H1 (cell line): ENCODE measurements around the gene ADGB. TPM values are rescaled to one million over a fixed set of nuclear protein-coding genes. Genes with fewer than 3 reads are reported as not detected.

Source experiments
- CTCF ChIA-PET: fragments of 300-600 bp; sonication (Branson Sonifier 250); formaldehyde crosslinking; loops from one replicate; lab custom pipeline; 2021; ENCODE audit not compliant: partially characterized antibody; lab: Charles Lee
- POLR2A ChIA-PET: fragments of 300-600 bp; sonication (Branson Sonifier 250); formaldehyde crosslinking; loops from one replicate; lab custom pipeline; 2021; ENCODE audit warnings: inconsistent platforms; ENCODE audit not compliant: partially characterized antibody; lab: Charles Lee
- DNase-seq, 2 experiments: peaks; one replicate each; pipeline versions ENCODE4 v3.0.0 to v3.0.0-alpha.2; 2010 to 2022; ENCODE audit warnings: low spot score in 2 of 2, low read depth in 1 of 2, mixed read lengths in 1 of 2
- FAIRE-seq: peaks from 2 replicates; lab custom pipeline; 2011; peaks lifted over from hg19 to GRCh38; lab: Jason Lieb, UNC
- H2AFZ ChIP-seq: 2 replicates; pipeline ENCODE4 v1.8.1; 2012; ENCODE audit warnings: low read length, inconsistent platforms
- H2AK5ac ChIP-seq: 2 replicates; pipeline ENCODE4 v1.6.1; 2013; ENCODE audit warnings: low read depth, low read length
- H2BK120ac ChIP-seq: replicated peaks from 2 replicates; pipeline ENCODE3; 2013; ENCODE audit warnings: low read depth, low read length, inconsistent platforms
- H2BK12ac ChIP-seq: 2 replicates; pipeline ENCODE4 v1.6.1; 2013; ENCODE audit warnings: low read depth, low read length
- H2BK15ac ChIP-seq: 2 replicates; pipeline ENCODE4 v1.6.1; 2013; ENCODE audit warnings: low read length
- H2BK20ac ChIP-seq: 2 replicates; pipeline ENCODE4 v1.6.1; 2013; ENCODE audit warnings: low read length
- H2BK5ac ChIP-seq: 2 replicates; pipeline ENCODE4 v1.6.1; 2013; ENCODE audit warnings: low read depth, low read length
- H3K14ac ChIP-seq: 2 replicates; pipeline ENCODE4 v1.6.1; 2013; ENCODE audit warnings: inconsistent platforms; ENCODE audit not compliant: insufficient read length
- H3K18ac ChIP-seq: 2 replicates; pipeline ENCODE4 v1.6.1; 2013; ENCODE audit warnings: low read length; ENCODE audit errors: extremely low read depth
- H3K23ac ChIP-seq: 2 replicates; pipeline ENCODE4 v1.6.1; 2013; ENCODE audit warnings: inconsistent platforms; ENCODE audit not compliant: insufficient read length
- H3K23me2 ChIP-seq: 2 replicates; pipeline ENCODE4 v1.6.1; 2013; ENCODE audit warnings: low read depth, low read length
- H3K27ac ChIP-seq: 2 replicates; pipeline ENCODE4 v1.6.1; 2011; ENCODE audit warnings: low read depth, low read length, inconsistent platforms
- H3K27me3 ChIP-seq, 4 experiments: replicated peaks in 1 of 4; 1 replicate in 1 of 4; 2 replicates in 3 of 4; pipeline versions ENCODE4 v1.6.1 to v1.8.1; 2011 to 2013; ENCODE audit warnings: low read length in 3 of 4, mild to moderate bottlenecking in 3 of 4, inconsistent platforms in 2 of 4, mixed read lengths in 2 of 4, moderate library complexity in 1 of 4; ENCODE audit not compliant: control insufficient read depth in 3 of 4, insufficient read depth in 3 of 4; ENCODE audit errors: extremely low read depth in 1 of 4
- H3K36me3 ChIP-seq, 4 experiments: 2 replicates each; pipeline versions ENCODE4 v1.6.1 to v1.8.1; 2011 to 2013; ENCODE audit warnings: mild to moderate bottlenecking in 4 of 4, low read length in 3 of 4, moderate library complexity in 2 of 4, control low read depth in 1 of 4, inconsistent platforms in 1 of 4; ENCODE audit not compliant: insufficient read depth in 4 of 4, control insufficient read depth in 2 of 4
- H3K4ac ChIP-seq: replicated peaks from 2 replicates; pipeline ENCODE3; 2013; ENCODE audit warnings: low read length, low read depth, mixed read lengths, inconsistent platforms; ENCODE audit not compliant: insufficient read length
- H3K4me1 ChIP-seq, 4 experiments: replicated peaks in 1 of 4; 1 replicate in 1 of 4; 2 replicates in 3 of 4; pipeline versions ENCODE4 v1.6.1 to v1.8.1; 2011 to 2013; ENCODE audit warnings: low read length in 3 of 4, inconsistent platforms in 2 of 4, mixed read lengths in 1 of 4; ENCODE audit not compliant: insufficient read depth in 4 of 4, control insufficient read depth in 3 of 4
- H3K4me2 ChIP-seq, 2 experiments: 2 replicates each; pipeline versions ENCODE4 v1.6.1 to v1.8.1; 2011 to 2013; ENCODE audit warnings: low read depth in 2 of 2, low read length in 2 of 2, control low read depth in 1 of 2, inconsistent platforms in 1 of 2, mild to moderate bottlenecking in 1 of 2; ENCODE audit not compliant: insufficient read depth in 1 of 2
- H3K4me3 ChIP-seq, 4 experiments: fragments of 200-600, 300-600 bp in 1 of 4; sonication (generic), shearing (Covaris generic), sonication (Bioruptor Twin) in 1 of 4; 2 replicates each; pipeline versions ENCODE4 v1.5.1 to v1.8.1; 2011 to 2016; ENCODE audit warnings: low read length in 4 of 4, low read depth in 3 of 4, control low read depth in 2 of 4, inconsistent platforms in 2 of 4, mild to moderate bottlenecking in 2 of 4, mixed read lengths in 1 of 4, moderate library complexity in 1 of 4; ENCODE audit not compliant: insufficient read depth in 2 of 4; ENCODE audit errors: extremely low read depth in 1 of 4
- H3K56ac ChIP-seq: replicated peaks from 2 replicates; pipeline ENCODE3; 2013; ENCODE audit warnings: low read depth, mild to moderate bottlenecking, mixed read lengths, low read length, inconsistent platforms; ENCODE audit not compliant: insufficient read length
- H3K79me1 ChIP-seq: 2 replicates; pipeline ENCODE4 v1.6.1; 2013; ENCODE audit warnings: low read depth, low read length, control low read depth
- H3K79me2 ChIP-seq, 2 experiments: 2 replicates each; pipeline versions ENCODE4 v1.6.1 to v1.8.1; 2012 to 2013; ENCODE audit warnings: low read length in 2 of 2, mild to moderate bottlenecking in 2 of 2, inconsistent platforms in 1 of 2; ENCODE audit not compliant: insufficient read depth in 2 of 2, control insufficient read depth in 1 of 2
- H3K9ac ChIP-seq, 4 experiments: replicated peaks in 1 of 4; 1 replicate in 1 of 4; 2 replicates in 3 of 4; pipeline versions ENCODE4 v1.6.1 to v1.8.1; 2011 to 2013; ENCODE audit warnings: low read depth in 3 of 4, low read length in 3 of 4, control low read depth in 2 of 4, mild to moderate bottlenecking in 2 of 4, moderate library complexity in 2 of 4, inconsistent platforms in 1 of 4; ENCODE audit errors: extremely low read depth in 1 of 4
- H3K9me3 ChIP-seq, 2 experiments: 2 replicates each; pipeline versions ENCODE4 v1.6.1 to v1.8.1; 2012 to 2013; ENCODE audit warnings: mild to moderate bottlenecking in 2 of 2, moderate library complexity in 2 of 2, control low read depth in 1 of 2, inconsistent platforms in 1 of 2, low read depth in 1 of 2, low read length in 1 of 2, mixed read lengths in 1 of 2; ENCODE audit not compliant: insufficient read depth in 2 of 2
- H4K20me1 ChIP-seq, 2 experiments: replicated peaks in 1 of 2; 2 replicates each; pipeline versions ENCODE3 to v1.8.1; 2011 to 2013; ENCODE audit warnings: inconsistent platforms in 2 of 2, low read length in 2 of 2, mild to moderate bottlenecking in 1 of 2; ENCODE audit not compliant: insufficient read depth in 2 of 2, control insufficient read depth in 1 of 2
- H4K5ac ChIP-seq: 2 replicates; pipeline ENCODE4 v1.6.1; 2013; ENCODE audit warnings: low read length, low read depth, mixed read lengths, inconsistent platforms; ENCODE audit not compliant: insufficient read length
- H4K8ac ChIP-seq: 2 replicates; pipeline ENCODE4 v1.8.0; 2013; ENCODE audit warnings: mild to moderate bottlenecking, moderate library complexity, low read length, inconsistent platforms; ENCODE audit not compliant: insufficient read depth; ENCODE audit errors: extremely low read depth
- H4K91ac ChIP-seq: replicated peaks from 2 replicates; pipeline ENCODE3; 2013; ENCODE audit warnings: low read length, mixed read lengths, inconsistent platforms; ENCODE audit not compliant: insufficient read length
- CBX8 ChIP-seq: fragments of 300-800, 300-1000 bp; sonication (generic); IDR thresholded peaks from 2 replicates; pipeline ENCODE4 v1.7.1; 2016; ENCODE audit warnings: low read depth, low read length, borderline replicate concordance
- CHD2 ChIP-seq: IDR thresholded peaks from 2 replicates; pipeline ENCODE4 v1.6.1; 2012; ENCODE audit warnings: low read length, improper control_type of control experiment
- CTCF ChIP-seq, 3 experiments: IDR thresholded peaks; 1 replicate in 2 of 3; 2 replicates in 1 of 3; pipeline versions ENCODE4 v1.5.1 to v1.6.1; 2011; ENCODE audit warnings: low read length in 3 of 3, mild to moderate bottlenecking in 3 of 3, inconsistent platforms in 2 of 3, low read depth in 1 of 3, moderate library complexity in 1 of 3; ENCODE audit not compliant: insufficient read depth in 1 of 3; ENCODE audit errors: control extremely low read depth in 1 of 3
- PHF8 ChIP-seq: fragments of 200-600 bp; sonication (generic); conservative IDR thresholded peaks from 2 replicates; pipeline ENCODE4 v1.7.1; 2012; ENCODE audit warnings: low read depth, mild to moderate bottlenecking, inconsistent platforms, low read length, moderate library complexity
- POLR2AphosphoS5 ChIP-seq: IDR thresholded peaks from 2 replicates; pipeline ENCODE4 v1.6.1; 2011; ENCODE audit warnings: low read depth, low read length
- RBBP5 ChIP-seq: IDR thresholded peaks from 2 replicates; pipeline ENCODE4 v1.7.1; 2012; ENCODE audit warnings: low read depth, mild to moderate bottlenecking, inconsistent platforms, low read length, moderate library complexity, borderline replicate concordance
- SAP30 ChIP-seq: fragments of 300-600 bp; sonication (generic); IDR thresholded peaks from 2 replicates; pipeline ENCODE4 v1.7.1; 2012; ENCODE audit warnings: low read length, moderate library complexity, mild to moderate bottlenecking, inconsistent platforms; ENCODE audit not compliant: insufficient read depth, insufficient replicate concordance
- SIN3A ChIP-seq, 2 experiments: IDR thresholded peaks in 1 of 2; conservative IDR thresholded peaks in 1 of 2; 2 replicates each; pipeline ENCODE4 v1.6.1; 2011 to 2012; ENCODE audit warnings: low read length in 2 of 2, improper control_type of control experiment in 1 of 2, low read depth in 1 of 2, mild to moderate bottlenecking in 1 of 2
- TAF1 ChIP-seq: IDR thresholded peaks from 2 replicates; pipeline ENCODE4 v1.6.1; 2011; ENCODE audit warnings: mild to moderate bottlenecking, low read depth, low read length
- TCF12 ChIP-seq: IDR thresholded peaks from 2 replicates; pipeline ENCODE4 v1.6.1; 2011; ENCODE audit warnings: low read depth, mild to moderate bottlenecking, low read length
- TEAD4 ChIP-seq: IDR thresholded peaks from 2 replicates; pipeline ENCODE4 v1.6.1; 2012; ENCODE audit warnings: low read depth, low read length, inconsistent platforms, mixed read lengths
- YY1 ChIP-seq: IDR thresholded peaks from 2 replicates; pipeline ENCODE4 v1.6.1; 2011; ENCODE audit warnings: low read depth, mild to moderate bottlenecking, low read length
- WGBS, 2 experiments: shearing (Covaris generic) in 1 of 2; methylation state at CpG; one replicate each; pipeline versions ENCODE4 v1.1.6 to v1.1.7; 2013 to 2015; ENCODE audit warnings: low lambda C conversion rate in 2 of 2, mixed read lengths in 2 of 2, inconsistent platforms in 1 of 2, low coverage in 1 of 2, missing lambda C conversion rate in 1 of 2; ENCODE audit not compliant: insufficient replicate concordance in 2 of 2, insufficient coverage in 1 of 2, insufficient read length in 1 of 2; ENCODE audit errors: extremely low coverage in 1 of 2, missing lambda C conversion rate in 1 of 2; 5-methylcytosine and 5-hydroxymethylcytosine counted together
- polyA plus RNA-seq, 7 experiments: library from polyadenylated mRNA; depleted of rRNA in 3 of 7; stranded (reverse) in 5 of 7; unstranded in 2 of 7; fragments of >200 nt in 5 of 7; fragments of 200-250 nt in 2 of 7; gene quantifications; 1 replicate in 5 of 7; 2 replicates in 1 of 7; 4 replicates in 1 of 7; pipeline versions ENCODE4 v1.2.1 to v1.2.3, GENCODE V29; 2011 to 2013; ENCODE audit warnings: missing spikeins in 2 of 7, mixed read lengths in 2 of 7
- total RNA-seq: library from RNA; stranded (reverse); fragmentation: NEBNext Ultra II Directional; extraction: Animal tissue kit (Norgen Biotek cat#: 25700); gene quantifications from 2 replicates; pipeline ENCODE4 v1.2.1, GENCODE V29; 2021

The ADGB gene
- total and polyA plus RNA-seq, 2 of the 8 experiments (the other 6 are each of a cell fraction or from before 2014, with no cell fraction given): not detected

DNA sequence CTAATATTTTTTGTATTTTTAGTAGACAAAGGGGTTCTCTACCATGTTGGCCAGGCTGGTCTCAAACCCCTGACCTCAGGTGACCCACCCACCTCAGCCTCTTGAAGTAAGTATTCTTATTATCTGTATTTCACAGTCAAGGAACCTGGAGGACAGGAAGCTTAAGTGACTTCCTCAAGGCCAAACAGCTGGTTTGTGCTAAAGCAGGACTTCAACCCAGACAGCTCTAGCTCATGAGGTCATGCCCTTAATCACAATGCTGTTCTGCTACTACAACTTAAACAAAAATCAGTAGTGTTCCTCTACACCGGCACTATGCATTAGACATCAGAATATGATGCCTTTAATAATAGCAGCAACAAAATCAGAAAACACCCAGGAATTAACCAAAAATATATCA, 168.9 kb downstream of the ADGB start:
- no peaks in the 10 kb centered on the region for H3K27me3 ChIP-seq
- no peak overlapping the region for H3K23ac ChIP-seq
- no peak overlapping the region for H3K14ac ChIP-seq
- H3K79me2 ChIP-seq: no peaks in the 10 kb centered on the region
- H3K4ac ChIP-seq: no peak overlapping the region
- H3K9ac ChIP-seq: no peak overlapping the region
- no peak overlapping the region for H3K27ac ChIP-seq
- H2BK15ac ChIP-seq: no peak overlapping the region
- 94% methylated on average over 1 of the region's 1 CpG; no CpG with 5 or more reads in 1 of the 2 experiments for WGBS, 2 experiments
- H3K36me3 ChIP-seq: no peaks in the 10 kb centered on the region
- no peak overlapping the region for H3K56ac ChIP-seq
- no peak for FAIRE-seq
- no peak overlapping the region for H3K4me3 ChIP-seq
- no peak for DNase-seq
- H3K4me2 ChIP-seq: no peak overlapping the region
- H4K91ac ChIP-seq: no peak overlapping the region
- H2BK120ac ChIP-seq: no peak overlapping the region
- no peak overlapping the region for H2AFZ ChIP-seq
- no peak overlapping the region for H2BK5ac ChIP-seq
- H2BK12ac ChIP-seq: no peak overlapping the region
- H2AK5ac ChIP-seq: no peak overlapping the region
- H3K9me3 ChIP-seq: no peaks in the 10 kb centered on the region
- no peaks in the 10 kb centered on the region for H4K20me1 ChIP-seq
- CTCF ChIA-PET: interaction anchor here (0.8 to 0.9 kb wide), 2 partner anchors 14 to 19 kb away, joined by 3 read pairs; no protein-coding TSS in a partner anchor
- POLR2A ChIA-PET: no interaction called here
- H4K5ac ChIP-seq: no peak overlapping the region
- H4K8ac ChIP-seq: no peak overlapping the region
- H3K18ac ChIP-seq: no peak overlapping the region
- no peaks in the 10 kb centered on the region for H3K4me1 ChIP-seq
- H3K79me1 ChIP-seq: no peaks in the 10 kb centered on the region
- H2BK20ac ChIP-seq: no peak overlapping the region
- H3K23me2 ChIP-seq: no peaks in the 10 kb centered on the region
- no peak for TF ChIP-seq YY1
- TF ChIP-seq CTCF (IDR thresholded peaks at IDR 0.05; ENCODE audit: control extremely low read depth in 1 of 3, insufficient read depth in 1 of 3, low read depth in 1 of 3, low read length in 3 of 3): no peak
- no peak for TF ChIP-seq RBBP5
- no peak for TF ChIP-seq TEAD4
- TF ChIP-seq SIN3A (conservative IDR thresholded peaks at IDR 0.05 in 1 of 2, IDR thresholded peaks at IDR 0.05 in 1 of 2; ENCODE audit: low read depth in 1 of 2, low read length in 2 of 2): no peak
- no peak for TF ChIP-seq PHF8
- TF ChIP-seq TAF1: no peak
- TF ChIP-seq CHD2: no peak
- no peak for TF ChIP-seq SAP30
- no peak for TF ChIP-seq CBX8
- TF ChIP-seq TCF12: no peak
- TF ChIP-seq POLR2AphosphoS5: no peak
